Right lobe of liver (tissue), 6 donors: ENCODE measurements around the gene CCL22. TPM values are rescaled to one million over a fixed set of nuclear protein-coding genes. Genes with fewer than 3 reads are reported as not detected.
A peak's percentile ranks its signal among the peaks of the same experiment; 100 is the strongest.

Source experiments
- ATAC-seq, 4 donors: fragments of 200-7000 bp; cut with Tn5 transposase; one replicate each; pipeline ENCODE4 v1.9.1; 2020; ENCODE audit warnings: mild to moderate bottlenecking in 4 of 4, moderate library complexity in 4 of 4
- DNase-seq, 3 donors: peaks; one replicate each; pipeline ENCODE4 v3.0.0-alpha.2; 2020
- H3K27ac ChIP-seq, 3 donors: fragments of 200-600 bp; one replicate each; pipeline ENCODE4 v1.8.0; 2022
- H3K27me3 ChIP-seq, 2 donors: fragments of 200-600 bp; one replicate each; pipeline ENCODE4 v1.8.0; 2022
- H3K36me3 ChIP-seq, 4 donors: fragments of 200-600 bp; sonication (generic) in 1 of 4; one replicate each; pipeline versions ENCODE4 v1.5.1 to v1.8.0; 2017 to 2022; ENCODE audit warnings: control low read depth in 1 of 4
- H3K4me1 ChIP-seq, 4 donors: fragments of 200-600 bp; sonication (generic) in 1 of 4; one replicate each; pipeline versions ENCODE4 v1.5.1 to v1.8.0; 2017 to 2022; ENCODE audit warnings: control low read depth in 1 of 4
- H3K4me3 ChIP-seq, 3 donors: fragments of 200-600 bp; one replicate each; pipeline ENCODE4 v1.8.0; 2022
- H3K9me3 ChIP-seq, 4 donors: fragments of 200-600 bp; sonication (generic) in 1 of 4; one replicate each; pipeline versions ENCODE4 v1.5.1 to v1.8.0; 2017 to 2022; ENCODE audit warnings: control low read depth in 1 of 4
- CTCF ChIP-seq, 4 donors: fragments of 200-600 bp in 3 of 4; fragments of 450-650 bp in 1 of 4; IDR thresholded peaks; one replicate each; pipeline versions ENCODE4 v1.5.1 to v1.8.0; 2016 to 2022; ENCODE audit warnings: antibody characterized with exemption in 4 of 4, mild to moderate bottlenecking in 2 of 4
- POLR2A ChIP-seq: fragments of 450-650 bp; IDR thresholded peaks from one replicate; pipeline ENCODE4 v1.6.1; 2017; ENCODE audit warnings: antibody characterized with exemption, mild to moderate bottlenecking
- WGBS: methylation state at CpG from one replicate; pipeline ENCODE4 v1.1.6; 2018; ENCODE audit warnings: low coverage, low lambda C conversion rate; ENCODE audit not compliant: insufficient coverage; ENCODE audit errors: missing lambda C conversion rate; 5-methylcytosine and 5-hydroxymethylcytosine counted together
- intact Hi-C, 2 donors: fragments of 100-400 bp; cut with DNase I; formaldehyde crosslinking; loops; one replicate each; pipeline versions ENCODE4 v1.11.2 to v1.14.1; 2022
- total RNA-seq, 6 experiments: library from RNA; depleted of rRNA in 2 of 6; stranded (reverse); fragments of >200 nt in 2 of 6; fragmentation: NEBNext Ultra II Directional in 3 of 6; extraction: Animal tissue kit (Norgen Biotek cat#: 25700) in 3 of 6; gene quantifications; one replicate each; pipeline versions ENCODE4 v1.1.0 to v1.2.4, GENCODE V29; 2016 to 2023
- donor health status: DM: no; HTN: yes; CAD: no.
- donor health status: DM: no; HTN: no; CAD: no.
- donor health status: DM: no; HTN: no; CAD: no.
- donor health status: DM: no; HTN: yes; CAD: no.
- donor health status: DM: no; HTN: yes; CAD: no.

The CCL22 gene
- total RNA-seq, 6 experiments from 2014 or later = 0.12 to 0.16 TPM; not detected in 4

- TF ChIP-seq POLR2A = no peak
- no peak for TF ChIP-seq CTCF (IDR thresholded peaks at IDR 0.05)
- peak overlapping the region; percentile 58 to 67 (median 66) for H3K4me3 ChIP-seq
- no peaks in the 10 kb centered on the region for H3K9me3 ChIP-seq
- no peaks in the 10 kb centered on the region for H3K36me3 ChIP-seq
- intact Hi-C loops = loop anchor here in 1 of 2 donors (10.0 kb wide), 1 partner anchor 67 kb away; no protein-coding TSS in a partner anchor
- H3K27me3 ChIP-seq = no peaks in the 10 kb centered on the region
- ATAC-seq (peak in 3 of 4 donors; percentile 74 to 79 (median 75)), DNase-seq (peak; percentile 74 to 92 (median 88))
- H3K27ac ChIP-seq = peak overlapping the region; percentile 95 to 99 (median 97)
- peaks cover 0 to 26% (median 6%) of the 10 kb centered on the region in 4 donors for H3K4me1 ChIP-seq
- 67% methylated on average over 6 of the region's 15 CpGs for WGBS
Measured at GRCh38 chr16:57371494-57372371, 13.2 kb downstream of the CCL22 start.

- H3K27ac ChIP-seq = peak within 1 kb of the TSS; percentile 95 to 99 (median 97)
- intact Hi-C loops = loop anchor here in 1 of 2 donors (10.0 kb wide), 1 partner anchor 68 kb away; no protein-coding TSS in a partner anchor
- H3K27me3 ChIP-seq = no peaks in the 10 kb centered on the region
- peak within 1 kb of the TSS; percentile 58 to 67 (median 66) for H3K4me3 ChIP-seq
- TF ChIP-seq CTCF (IDR thresholded peaks at IDR 0.05) (peak in 2 of 4 donors; percentile 14 to 23), POLR2A (peak; percentile 86)
- ATAC-seq = peak; percentile 89 to 97 (median 92)
- DNase-seq = peak; percentile 91 to 98 (median 96)
- WGBS = 14% methylated on average over 4 of the region's 23 CpGs
- peaks cover 0 to 26% (median 6%) of the 10 kb centered on the region in 4 donors for H3K4me1 ChIP-seq
- H3K9me3 ChIP-seq = no peaks in the 10 kb centered on the region
- no peaks in the 10 kb centered on the region for H3K36me3 ChIP-seq
Measured at GRCh38 chr16:57372372-57373116, 14.0 kb downstream of the CCL22 start, which contains the start of gene CX3CL1. Gene CX3CL1 (plus strand): TSS chr16:57372490. CDS start chr16:57372569, 79 bp downstream.

- DNase-seq (no peak), ATAC-seq (peak; percentile 1 to 8 (median 3))
- TF ChIP-seq POLR2A (no peak), CTCF (IDR thresholded peaks at IDR 0.05) (no peak)
Measured at GRCh38 chr16:57373117-57373947, 14.7 kb downstream of the CCL22 start.

More at GRCh38 chr16:57373117-57373947, 14.7 kb downstream of the CCL22 start:
- intact Hi-C loops = loop anchor here in 1 of 2 donors (10.0 kb wide), 1 partner anchor 69 kb away; no protein-coding TSS in a partner anchor
- H3K4me3 ChIP-seq = peak overlapping the region; percentile 58 to 67 (median 66)
- H3K9me3 ChIP-seq = no peaks in the 10 kb centered on the region
- no peaks in the 10 kb centered on the region for H3K36me3 ChIP-seq
- no peaks in the 10 kb centered on the region for H3K27me3 ChIP-seq
- WGBS = 27% methylated on average over 5 of the region's 9 CpGs
- peaks cover 0 to 26% (median 6%) of the 10 kb centered on the region in 4 donors for H3K4me1 ChIP-seq
- peak overlapping the region; percentile 95 to 99 (median 97) for H3K27ac ChIP-seq
